Mesenchymal stem cell (in vitro differentiated cells and primary cell): ENCODE data around the gene IL6R.

ENCODE experiments used
- DNase-seq: peaks from one replicate; pipeline ENCODE4 v3.0.0-alpha.2; 2013
- H2AFZ ChIP-seq: one replicate; pipeline ENCODE4 v1.6.1; 2013; ENCODE audit warnings: low read depth, mild to moderate bottlenecking, control low read depth, inconsistent platforms, low read length, moderate library complexity
- H2AK5ac ChIP-seq: 2 replicates; pipeline ENCODE4 v1.6.1; 2013; ENCODE audit warnings: low read length, moderate library complexity, mild to moderate bottlenecking, inconsistent platforms; ENCODE audit not compliant: severe bottlenecking
- H2BK120ac ChIP-seq: one replicate; pipeline ENCODE4 v1.6.1; 2013; ENCODE audit warnings: low read depth, mild to moderate bottlenecking, inconsistent platforms, low read length, moderate library complexity
- H2BK12ac ChIP-seq, 2 experiments: one replicate each; pipeline ENCODE4 v1.6.1; 2013; ENCODE audit warnings: inconsistent platforms in 2 of 2, low read length in 2 of 2, mild to moderate bottlenecking in 2 of 2, moderate library complexity in 2 of 2, control low read depth in 1 of 2
- H2BK15ac ChIP-seq: one replicate; pipeline ENCODE4 v1.6.1; 2013; ENCODE audit warnings: mild to moderate bottlenecking, low read depth, inconsistent platforms; ENCODE audit not compliant: poor library complexity, severe bottlenecking
- H2BK5ac ChIP-seq: 2 replicates; pipeline ENCODE4 v1.6.1; 2013; ENCODE audit warnings: low read depth, mild to moderate bottlenecking, low read length, control low read depth, inconsistent platforms; ENCODE audit not compliant: poor library complexity, severe bottlenecking
- H3K14ac ChIP-seq, 2 experiments: one replicate each; pipeline ENCODE4 v1.6.1; 2013; ENCODE audit warnings: inconsistent platforms in 2 of 2, low read length in 2 of 2, control low read depth in 1 of 2, mild to moderate bottlenecking in 1 of 2, moderate library complexity in 1 of 2
- H3K18ac ChIP-seq, 2 experiments: one replicate each; pipeline ENCODE4 v1.6.1; 2013; ENCODE audit warnings: inconsistent platforms in 2 of 2, low read length in 2 of 2, control low read depth in 1 of 2, low read depth in 1 of 2, mild to moderate bottlenecking in 1 of 2
- H3K23ac ChIP-seq, 2 experiments: one replicate each; pipeline ENCODE4 v1.6.1; 2013; ENCODE audit warnings: inconsistent platforms in 2 of 2, low read length in 2 of 2, mild to moderate bottlenecking in 2 of 2, moderate library complexity in 2 of 2, control low read depth in 1 of 2
- H3K27ac ChIP-seq: 2 replicates; pipeline ENCODE4 v1.5.1; 2013; ENCODE audit warnings: mild to moderate bottlenecking, moderate library complexity, low read length, control low read depth, inconsistent platforms; ENCODE audit not compliant: poor library complexity, severe bottlenecking
- H3K27me3 ChIP-seq, 2 experiments: 2 replicates each; pipeline versions ENCODE4 v1.6.1 to v1.7.0; 2013; ENCODE audit warnings: low read length in 2 of 2, mild to moderate bottlenecking in 2 of 2, moderate library complexity in 2 of 2, control low read depth in 1 of 2, inconsistent platforms in 1 of 2; ENCODE audit not compliant: control insufficient read depth in 1 of 2, insufficient read depth in 1 of 2
- H3K36me3 ChIP-seq, 2 experiments: 2 replicates each; pipeline versions ENCODE4 v1.6.1 to v1.7.0; 2013; ENCODE audit warnings: low read length in 2 of 2, control low read depth in 1 of 2, inconsistent platforms in 1 of 2, low read depth in 1 of 2, mild to moderate bottlenecking in 1 of 2; ENCODE audit not compliant: insufficient read depth in 2 of 2, control insufficient read depth in 1 of 2
- H3K4ac ChIP-seq, 2 experiments: one replicate each; pipeline ENCODE4 v1.6.1; 2013; ENCODE audit warnings: inconsistent platforms in 2 of 2, low read length in 2 of 2, mild to moderate bottlenecking in 2 of 2, moderate library complexity in 2 of 2, control low read depth in 1 of 2, low read depth in 1 of 2
- H3K4me1 ChIP-seq: 2 replicates; pipeline ENCODE4 v1.6.1; 2013; ENCODE audit warnings: low read depth, low read length, control low read depth; ENCODE audit not compliant: control insufficient read depth, insufficient read depth
- H3K4me2 ChIP-seq: 2 replicates; pipeline ENCODE4 v1.6.1; 2013; ENCODE audit warnings: low read length, mild to moderate bottlenecking, inconsistent platforms; ENCODE audit not compliant: poor library complexity, severe bottlenecking
- H3K4me3 ChIP-seq, 2 experiments: 2 replicates each; pipeline versions ENCODE4 v1.5.1 to v1.7.0; 2013; ENCODE audit warnings: low read length in 2 of 2, mild to moderate bottlenecking in 2 of 2, control low read depth in 1 of 2, low read depth in 1 of 2; ENCODE audit not compliant: insufficient read depth in 1 of 2
- H3K79me1 ChIP-seq: replicated peaks from 2 replicates; pipeline ENCODE4 v1.6.1; 2013; ENCODE audit warnings: mild to moderate bottlenecking, control low read depth, low read length, inconsistent platforms; ENCODE audit not compliant: poor library complexity, severe bottlenecking
- H3K9ac ChIP-seq: 2 replicates; pipeline ENCODE4 v1.7.0; 2013; ENCODE audit warnings: mild to moderate bottlenecking, low read length, moderate library complexity
- H3K9me3 ChIP-seq: 2 replicates; pipeline ENCODE4 v1.7.0; 2013; ENCODE audit warnings: mild to moderate bottlenecking, low read length; ENCODE audit not compliant: control insufficient read depth
- H4K8ac ChIP-seq: one replicate; pipeline ENCODE4 v1.6.1; 2013; ENCODE audit warnings: inconsistent platforms, mild to moderate bottlenecking, low read length, moderate library complexity
- H4K91ac ChIP-seq: one replicate; pipeline ENCODE4 v1.6.1; 2013; ENCODE audit warnings: mild to moderate bottlenecking, low read length, inconsistent platforms
- WGBS: methylation state at CpG from one replicate; pipeline ENCODE4 v1.1.7; 2013; ENCODE audit warnings: mixed read lengths; 5-methylcytosine and 5-hydroxymethylcytosine counted together

Gene IL6R

DNA sequence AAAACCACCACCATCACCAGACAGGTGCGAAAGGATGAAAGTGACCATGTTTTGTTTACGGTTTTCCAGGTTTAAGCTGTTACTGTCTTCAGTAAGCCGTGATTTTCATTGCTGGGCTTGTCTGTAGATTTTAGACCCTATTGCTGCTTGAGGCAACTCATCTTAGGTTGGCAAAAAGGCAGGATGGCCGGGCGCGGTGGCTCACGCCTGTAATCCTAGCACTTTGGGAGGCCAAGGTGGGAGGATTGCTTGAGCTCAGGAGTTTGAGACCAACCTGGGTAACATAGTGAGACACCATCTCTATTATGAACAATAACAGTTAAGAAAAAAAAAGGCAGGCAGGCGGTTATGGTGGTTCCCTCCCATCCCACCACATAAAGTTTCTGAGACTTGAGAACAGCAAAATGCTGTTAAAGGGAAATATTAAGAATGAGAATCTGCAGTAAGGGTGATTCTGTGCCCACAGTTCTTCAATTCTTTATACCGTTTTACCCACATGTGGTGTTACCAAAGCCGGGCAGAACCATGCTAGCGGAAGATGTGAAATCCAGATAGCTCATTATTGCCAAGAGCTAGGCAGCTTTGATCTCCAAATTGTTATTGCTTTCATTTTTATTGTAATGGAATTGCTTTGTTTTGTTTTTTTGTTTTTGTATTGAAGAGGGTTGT lies 62.4 kb downstream of the IL6R start:
- Histone ChIP-seq H3K4me2 (no peak overlapping the region), H4K8ac (no peak overlapping the region), H3K23ac (no peak overlapping the region), H3K36me3 (peaks cover 10 to 13% of the 10 kb centered on the region in 2 experiments), H3K18ac (no peak overlapping the region), H2AFZ (no peak overlapping the region), H3K79me1 (no peaks in the 10 kb centered on the region), H2AK5ac (peak overlapping the region; percentile 35), H2BK120ac (no peak overlapping the region), H2BK15ac (no peak overlapping the region), H3K4me3 (no peak overlapping the region), H3K27me3 (no peaks in the 10 kb centered on the region), H4K91ac (no peak overlapping the region), H3K4me1 (peaks cover 25% of the 10 kb centered on the region), H3K9me3 (no peaks in the 10 kb centered on the region), H3K4ac (no peak overlapping the region), H3K14ac (no peak overlapping the region), H2BK12ac (no peak overlapping the region), H3K27ac (no peak overlapping the region), H3K9ac (no peak overlapping the region), H2BK5ac (no peak overlapping the region)
- no peak for DNase-seq
- WGBS = 91% methylated on average over 9 of the region's 11 CpGs

DNA sequence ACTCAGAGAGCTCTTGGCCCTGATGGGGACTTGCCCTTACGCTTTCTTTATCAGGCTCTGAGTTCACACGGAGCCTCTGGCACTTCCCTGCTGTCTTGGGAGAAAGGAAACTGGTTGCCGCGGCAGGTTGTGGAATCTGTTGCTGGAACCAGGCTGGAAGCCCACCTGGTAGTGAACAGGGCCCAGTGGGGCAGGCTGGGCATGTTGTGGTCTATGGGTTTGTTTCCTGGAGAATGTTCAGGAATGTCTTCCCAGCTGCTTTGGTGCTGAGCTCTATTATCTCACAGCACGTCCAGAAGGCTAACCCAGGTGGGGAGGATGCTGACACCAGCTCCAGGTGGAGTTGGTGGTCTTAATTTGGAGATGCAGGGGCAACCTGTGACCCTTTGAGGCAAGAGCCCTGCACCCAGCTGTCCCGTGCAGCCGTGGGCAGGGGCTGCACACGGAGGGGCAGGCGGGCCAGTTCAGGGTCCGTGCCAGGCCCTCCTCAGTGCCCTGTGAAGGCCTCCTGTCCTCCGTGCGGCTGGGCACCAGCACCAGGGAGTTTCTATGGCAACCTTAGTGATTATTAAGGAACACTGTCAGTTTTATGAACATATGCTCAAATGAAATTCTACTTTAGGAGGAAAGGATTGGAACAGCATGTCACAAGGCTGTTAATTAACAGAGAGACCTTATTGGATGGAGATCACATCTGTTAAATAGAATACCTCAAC lies 63.5 kb downstream of the IL6R start:
- 80% methylated on average over 12 of the region's 12 CpGs for WGBS
- H2AFZ ChIP-seq = no peak overlapping the region
- peaks cover 21% of the 10 kb centered on the region for H3K4me1 ChIP-seq

DNA sequence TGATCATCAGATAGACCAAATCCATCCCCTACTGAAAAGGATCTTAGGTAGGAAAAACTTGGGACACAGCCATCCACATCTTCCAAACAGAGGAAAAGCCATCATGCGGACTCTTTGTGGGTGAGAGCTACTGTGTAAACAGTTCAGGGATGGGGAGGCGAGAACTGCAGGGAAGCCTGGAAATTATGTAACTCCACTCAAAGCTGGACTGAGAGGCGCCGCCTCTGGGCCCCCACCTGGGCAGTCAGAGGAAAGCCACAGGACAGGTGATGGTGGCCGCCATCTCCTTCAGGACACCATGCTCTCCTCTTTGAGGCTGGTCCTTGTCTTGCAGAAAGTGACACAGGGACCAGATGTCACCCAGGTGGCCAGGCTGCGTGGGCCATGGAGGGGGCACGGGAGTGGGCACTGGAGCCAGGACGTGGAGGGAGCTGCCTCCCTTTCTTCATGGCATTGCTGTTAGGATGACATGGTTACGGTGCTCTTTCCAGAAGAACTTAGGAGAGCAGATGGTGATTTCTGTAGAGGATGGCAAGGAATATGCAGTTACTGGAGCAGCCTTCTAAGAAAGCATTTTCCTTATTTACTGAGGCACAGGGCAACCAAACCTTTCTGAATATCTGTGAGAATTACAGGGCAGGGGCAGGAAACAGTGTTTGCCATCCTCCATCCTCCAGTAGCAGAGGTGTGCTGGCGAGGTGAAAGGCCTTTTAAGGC lies 64.9 kb downstream of the IL6R start:
- Histone ChIP-seq H3K4me1 (peaks cover 23% of the 10 kb centered on the region), H2BK15ac (no peak overlapping the region), H3K18ac (no peak overlapping the region), H2AFZ (no peak overlapping the region), H3K27ac (no peak overlapping the region), H3K79me1 (no peaks in the 10 kb centered on the region), H3K36me3 (peaks cover 9 to 10% of the 10 kb centered on the region in 2 experiments), H4K8ac (no peak overlapping the region), H2BK120ac (no peak overlapping the region), H3K4me3 (no peak overlapping the region), H3K4ac (no peak overlapping the region), H3K9ac (no peak overlapping the region), H4K91ac (no peak overlapping the region), H3K9me3 (no peaks in the 10 kb centered on the region), H2BK5ac (no peak overlapping the region), H3K14ac (no peak overlapping the region), H2AK5ac (no peak overlapping the region), H3K4me2 (no peak overlapping the region), H3K23ac (no peak overlapping the region), H3K27me3 (no peaks in the 10 kb centered on the region), H2BK12ac (no peak overlapping the region)
- 92% methylated on average over 10 of the region's 10 CpGs for WGBS
- DNase-seq = no peak

More for the DNA sequence above, 63.5 kb downstream of the IL6R start:
- Histone ChIP-seq H3K4me3 (peak overlapping the region in 1 of 2 experiments; percentile 14), H3K14ac (no peak overlapping the region), H2BK12ac (no peak overlapping the region), H2BK15ac (no peak overlapping the region), H2BK120ac (no peak overlapping the region), H3K4ac (no peak overlapping the region), H3K36me3 (peaks cover 10 to 13% of the 10 kb centered on the region in 2 experiments), H3K18ac (no peak overlapping the region), H3K27me3 (no peaks in the 10 kb centered on the region), H4K8ac (no peak overlapping the region), H3K23ac (no peak overlapping the region), H4K91ac (no peak overlapping the region), H3K9ac (no peak overlapping the region), H2BK5ac (no peak overlapping the region), H3K4me2 (no peak overlapping the region), H3K27ac (no peak overlapping the region), H3K9me3 (no peaks in the 10 kb centered on the region), H2AK5ac (no peak overlapping the region), H3K79me1 (no peaks in the 10 kb centered on the region)
- DNase-seq = no peak

DNA sequence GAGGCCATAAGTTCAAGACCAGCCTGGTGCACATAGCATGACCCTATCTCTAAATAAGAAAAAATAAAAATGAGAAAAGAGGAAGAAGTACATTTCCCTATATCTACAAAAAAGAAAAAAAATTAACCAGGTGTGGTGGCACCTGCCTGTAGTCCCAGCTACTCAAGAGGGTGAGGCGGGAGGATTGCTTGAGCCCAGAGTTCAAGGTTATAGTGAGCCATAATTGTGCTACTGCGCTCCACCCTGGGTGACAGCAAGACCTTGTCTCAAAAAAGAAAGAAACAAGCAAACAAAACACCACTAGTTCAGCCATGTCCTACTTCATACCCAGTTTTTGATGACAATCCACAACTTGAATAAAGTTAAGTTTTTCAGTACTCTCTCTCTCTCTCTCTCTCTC lies 66.2 kb downstream of the IL6R start:
- H3K4ac ChIP-seq = no peak overlapping the region
- H3K79me1 ChIP-seq = no peaks in the 10 kb centered on the region
- no peak overlapping the region for H2AK5ac ChIP-seq
- H3K14ac ChIP-seq = no peak overlapping the region
- H3K23ac ChIP-seq = no peak overlapping the region
- H3K4me2 ChIP-seq = no peak overlapping the region
- H3K9me3 ChIP-seq = no peaks in the 10 kb centered on the region
- WGBS = 100% methylated on average over 2 of the region's 2 CpGs
- no peak overlapping the region for H2AFZ ChIP-seq
- H2BK15ac ChIP-seq = no peak overlapping the region
- H3K18ac ChIP-seq = no peak overlapping the region
- no peak overlapping the region for H4K8ac ChIP-seq
- no peak overlapping the region for H3K9ac ChIP-seq
- H3K4me1 ChIP-seq = peaks cover 16% of the 10 kb centered on the region
- H3K36me3 ChIP-seq = peaks cover 0 to 3% of the 10 kb centered on the region in 2 experiments
- no peak for DNase-seq
- H3K4me3 ChIP-seq = no peak overlapping the region
- H4K91ac ChIP-seq = no peak overlapping the region
- H3K27ac ChIP-seq = no peak overlapping the region
- H2BK120ac ChIP-seq = no peak overlapping the region
- H2BK12ac ChIP-seq = no peak overlapping the region
- no peaks in the 10 kb centered on the region for H3K27me3 ChIP-seq
- H2BK5ac ChIP-seq = no peak overlapping the region
